Right renal pelvis (tissue), 4 donors: Measurements from ENCODE around the gene MTIF2. TPM values are rescaled to one million over a fixed set of nuclear protein-coding genes. Genes with fewer than 3 reads are reported as not detected.
A peak's percentile ranks its signal among the peaks of the same experiment; 100 is the strongest.
"Not testable (repeated sequence)": the region's sequence is repeated elsewhere in the genome, so short reads cannot be mapped to it uniquely, and the experiment has no call there.

Experiments
- DNase-seq, 4 donors: peaks; one replicate each; pipeline ENCODE4 v3.0.0-alpha.2; 2013; ENCODE audit warnings: low read depth in 4 of 4, low spot score in 3 of 4, missing footprints in 1 of 4
- polyA plus RNA-seq, 4 donors: library from polyadenylated mRNA; unstranded; fragments of 120-200 nt; gene quantifications; one replicate each; pipeline ENCODE4 v1.2.1, GENCODE V29; 2013; ENCODE audit not compliant: insufficient read length in 4 of 4

The MTIF2 gene
- polyA plus RNA-seq: 10 to 100 TPM; 37.9 to 42.4 (median 41.9) TPM

- DNase-seq: peak; percentile 87 to 89 (median 88)
These were observed at the start of gene MTIF2 for GRCh38 chr2:55268907-55269644. MTIF2 (minus strand) TSS chr2:55269231; CDS start chr2:55263858, 5,373 bp downstream.

GRCh38 chr2:55314985-55315384 is 46.0 kb upstream of the MTIF2 start:
- no peak for DNase-seq

GRCh38 chr2:55311444-55311870 is 42.4 kb upstream of the MTIF2 start:
- no peak for DNase-seq

GRCh38 chr2:55309446-55309845 is 40.4 kb upstream of the MTIF2 start:
- DNase-seq: no peak

- no peak for DNase-seq
These were observed 33.2 kb upstream of the MTIF2 start for GRCh38 chr2:55302241-55302640.

GRCh38 chr2:55301277-55301676 is 32.2 kb upstream of the MTIF2 start:
- no peak for DNase-seq

- DNase-seq: no peak
These were observed 27.4 kb upstream of the MTIF2 start for GRCh38 chr2:55296393-55296792.

GRCh38 chr2:55283083-55283482 is 14.1 kb upstream of the MTIF2 start:
- no peak for DNase-seq

- peak in 3 of 4 donors; percentile 39 to 79 (median 58) for DNase-seq
These were observed 13.3 kb upstream of the MTIF2 start for GRCh38 chr2:55282110-55282917.

GRCh38 chr2:55280851-55281546 is 12.0 kb upstream of the MTIF2 start:
- DNase-seq: not testable (repeated sequence)

- not testable (repeated sequence) for DNase-seq
These were observed 10.9 kb upstream of the MTIF2 start for GRCh38 chr2:55279859-55280424.

GRCh38 chr2:55279214-55279835 is 10.3 kb upstream of the MTIF2 start:
- DNase-seq: not testable (repeated sequence)

- DNase-seq: no peak
These were observed 8.3 kb upstream of the MTIF2 start for GRCh38 chr2:55277310-55277709.

GRCh38 chr2:55274346-55274745 is 5.3 kb upstream of the MTIF2 start:
- not testable (repeated sequence) for DNase-seq

- DNase-seq: no peak
These were observed 587 bp upstream of the MTIF2 start for GRCh38 chr2:55269645-55269990.

- DNase-seq: no peak
These were observed 634 bp downstream of the MTIF2 start for GRCh38 chr2:55268288-55268906.

GRCh38 chr2:55259586-55259985 is 9.4 kb downstream of the MTIF2 start:
- not testable (repeated sequence) for DNase-seq

GRCh38 chr2:55252832-55253231 is 16.2 kb downstream of the MTIF2 start:
- no peak for DNase-seq

- no peak for DNase-seq
These were observed 22.0 kb downstream of the MTIF2 start for GRCh38 chr2:55247025-55247424.

GRCh38 chr2:55245411-55245810 is 23.6 kb downstream of the MTIF2 start:
- no peak for DNase-seq
